ENCODE measurements around the gene RNU6-8. TPM values are rescaled to one million over a fixed set of nuclear protein-coding genes. Genes with fewer than 3 reads are reported as not detected.

The RNU6-8 gene
- total RNA-seq, 1 experiment from 2014 or later, result not detected

GRCh38 chr14:32226056-32226455, 23.0 kb upstream of the RNU6-8 start:
- H3K4me1 ChIP-seq (replicated peaks; ENCODE audit: insufficient read depth), result peaks cover 38% of the 10 kb centered on the region
- H3K27me3 ChIP-seq (ENCODE audit: insufficient read depth, low read depth), result no peaks in the 10 kb centered on the region
- no peaks in the 10 kb centered on the region for H3K36me3 ChIP-seq (ENCODE audit: low read depth)
- peak overlapping the region; percentile 36 for H3K4me2 ChIP-seq
- no peak overlapping the region for H3K27ac ChIP-seq
- CTCF ChIA-PET, result no interaction called here
- no peaks in the 10 kb centered on the region for H3K9me3 ChIP-seq (ENCODE audit: insufficient read depth, low read depth)
- peaks cover 21% of the 10 kb centered on the region; the same call in 1 of the 2 replicates for H3F3A ChIP-seq (ENCODE audit: insufficient read depth, low read depth)
- intact Hi-C loops (cut with micrococcal nuclease; ENCODE audit: unreplicated experiment), result no loop called here
- no TSS peak for BruUV-seq (replicated peaks)
- no peaks in the 10 kb centered on the region for H3K79me2 ChIP-seq (ENCODE audit: low read depth)
- H4K20me1 ChIP-seq (ENCODE audit: insufficient read depth), result no peaks in the 10 kb centered on the region
- DNase-seq, result peak in 1 of 2 experiments; percentile 62
- H3K4me3 ChIP-seq, result no peak overlapping the region
- H3K9me2 ChIP-seq (ENCODE audit: insufficient read depth), result no peaks in the 10 kb centered on the region
- POLR2A ChIA-PET (ENCODE audit: unreplicated experiment), result no interaction called here
- TF ChIP-seq CTCF (conservative IDR thresholded peaks at IDR 0.05) (no peak), EZH2 (IDR thresholded peaks at IDR 0.05; ENCODE audit: low read depth) (no peak)
- no peak overlapping the region for H2AFZ ChIP-seq

DNA sequence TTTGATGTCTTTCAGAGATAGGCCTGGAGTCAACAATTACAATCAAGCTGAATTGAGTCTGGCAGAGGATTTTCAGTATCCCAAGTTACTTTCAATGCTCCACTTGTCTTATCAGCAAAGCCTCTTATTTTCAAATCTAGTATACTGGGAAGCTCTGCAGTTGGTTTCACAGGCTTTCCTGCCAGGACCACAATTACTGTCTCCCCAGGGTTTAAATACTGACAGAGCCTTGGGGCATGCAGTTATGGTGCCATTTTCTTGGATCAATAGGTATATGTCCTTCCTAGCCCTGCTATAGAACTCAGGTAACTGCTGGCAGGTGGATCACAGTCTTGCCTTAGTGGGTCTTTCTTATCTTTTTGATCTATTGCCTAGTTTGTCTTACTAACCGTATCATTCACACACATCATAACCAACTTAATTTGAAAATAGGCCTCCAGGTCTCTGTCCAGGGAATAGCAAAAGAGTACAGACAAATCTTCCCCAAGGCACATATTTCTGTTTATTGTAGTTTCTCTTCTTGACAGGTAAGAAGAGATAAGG, 22.4 kb upstream of the RNU6-8 start:
- Histone ChIP-seq H3K9me2 (ENCODE audit: insufficient read depth) (no peaks in the 10 kb centered on the region), H4K20me1 (ENCODE audit: insufficient read depth) (no peaks in the 10 kb centered on the region), H3F3A (ENCODE audit: insufficient read depth, low read depth) (peaks cover 15% of the 10 kb centered on the region; the same call in 1 of the 2 replicates), H3K36me3 (ENCODE audit: low read depth) (no peaks in the 10 kb centered on the region), H3K79me2 (ENCODE audit: low read depth) (no peaks in the 10 kb centered on the region), H2AFZ (no peak overlapping the region), H3K27me3 (ENCODE audit: insufficient read depth, low read depth) (no peaks in the 10 kb centered on the region), H3K27ac (no peak overlapping the region), H3K9me3 (ENCODE audit: insufficient read depth, low read depth) (no peaks in the 10 kb centered on the region), H3K4me3 (no peak overlapping the region), H3K4me2 (peak overlapping the region; percentile 36; the same call in 1 of the 2 replicates), H3K4me1 (replicated peaks; ENCODE audit: insufficient read depth) (peaks cover 32% of the 10 kb centered on the region)
- DNase-seq, result no peak
- BruUV-seq (replicated peaks), result no TSS peak
- no peak for TF ChIP-seq EZH2 (IDR thresholded peaks at IDR 0.05; ENCODE audit: low read depth)
- TF ChIP-seq CTCF (conservative IDR thresholded peaks at IDR 0.05), result no peak
- CTCF ChIA-PET, result interaction anchor here (0.7 kb wide), 1 partner anchor 767 kb away, joined by 5 read pairs; no protein-coding TSS in a partner anchor
- POLR2A ChIA-PET (ENCODE audit: unreplicated experiment), result no interaction called here
- intact Hi-C loops (cut with micrococcal nuclease; ENCODE audit: unreplicated experiment), result no loop called here

GRCh38 chr14:32224737-32225377, 21.8 kb upstream of the RNU6-8 start:
- H3K36me3 ChIP-seq (ENCODE audit: low read depth), result no peaks in the 10 kb centered on the region
- no peaks in the 10 kb centered on the region for H3K9me2 ChIP-seq (ENCODE audit: insufficient read depth)
- peaks cover 11% of the 10 kb centered on the region; the same call in 1 of the 2 replicates for H3F3A ChIP-seq (ENCODE audit: insufficient read depth, low read depth)
- no peak overlapping the region for H3K27ac ChIP-seq
- H3K4me3 ChIP-seq, result no peak overlapping the region
- no peaks in the 10 kb centered on the region for H3K79me2 ChIP-seq (ENCODE audit: low read depth)
- H3K27me3 ChIP-seq (ENCODE audit: insufficient read depth, low read depth), result no peaks in the 10 kb centered on the region
- CTCF ChIA-PET, result interaction anchor here (0.7 kb wide), 1 partner anchor 766 kb away, joined by 5 read pairs; no protein-coding TSS in a partner anchor
- no peaks in the 10 kb centered on the region for H3K9me3 ChIP-seq (ENCODE audit: insufficient read depth, low read depth)
- H3K4me1 ChIP-seq (replicated peaks; ENCODE audit: insufficient read depth), result peaks cover 26% of the 10 kb centered on the region
- H2AFZ ChIP-seq, result no peak overlapping the region
- intact Hi-C loops (cut with micrococcal nuclease; ENCODE audit: unreplicated experiment), result no loop called here
- POLR2A ChIA-PET (ENCODE audit: unreplicated experiment), result no interaction called here
- TF ChIP-seq CTCF (conservative IDR thresholded peaks at IDR 0.05) (peak; percentile 19; the same call in 1 of the 2 replicates), EZH2 (IDR thresholded peaks at IDR 0.05; ENCODE audit: low read depth) (no peak)
- H4K20me1 ChIP-seq (ENCODE audit: insufficient read depth), result no peaks in the 10 kb centered on the region
- no TSS peak for BruUV-seq (replicated peaks)
- no peak for DNase-seq
- no peak overlapping the region for H3K4me2 ChIP-seq
